GM18951 (cell line): ENCODE measurements around the gene ROCK1.

Experiments used
- POLR2A ChIP-seq: IDR thresholded peaks from 4 replicates; pipeline ENCODE4 v1.6.1; 2011; ENCODE audit warnings: mild to moderate bottlenecking; ENCODE audit not compliant: insufficient read length, insufficient read depth; ENCODE audit errors: extremely low read depth
- in situ Hi-C: fragments of 300-500 bp; cut with MboI; formaldehyde crosslinking; loops from one replicate; pipeline ENCODE4 v1.12.0; 2022; ENCODE audit warnings: low sequenced_read_pairs, mixed read lengths, inconsistent platforms; ENCODE audit not compliant: unreplicated experiment

The ROCK1 gene

GRCh38 chr18:21093133-21093532 lies 18.5 kb downstream of the ROCK1 start:
- no peak for TF ChIP-seq POLR2A
- in situ Hi-C loops, result no loop called here

DNA sequence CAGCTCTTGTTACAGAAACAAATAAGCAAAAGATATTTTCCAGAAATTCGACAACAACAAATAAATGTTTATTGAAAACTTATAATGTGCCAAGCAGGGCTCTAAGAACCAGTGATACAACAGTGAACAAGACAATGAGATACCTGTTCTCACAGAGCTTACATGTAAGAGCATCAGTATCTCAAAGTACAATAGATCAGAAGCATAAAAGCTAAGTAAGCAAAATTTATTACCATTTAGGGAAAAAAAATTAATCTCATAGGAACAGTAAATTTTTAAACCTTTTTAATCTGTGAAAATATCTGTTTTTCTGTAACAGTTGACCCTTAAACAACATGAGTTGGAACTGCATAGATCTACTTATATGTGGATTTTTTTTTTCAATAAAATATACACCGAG lies 20.9 kb downstream of the ROCK1 start:
- in situ Hi-C loops, result no loop called here

GRCh38 chr18:21085579-21086166 lies 25.9 kb downstream of the ROCK1 start:
- in situ Hi-C loops, result no loop called here
- no peak for TF ChIP-seq POLR2A

More for the DNA sequence above, 20.9 kb downstream of the ROCK1 start:
- no peak for TF ChIP-seq POLR2A

GRCh38 chr18:21084511-21085078 lies 27.0 kb downstream of the ROCK1 start:
- TF ChIP-seq POLR2A, result no peak
- in situ Hi-C loops, result no loop called here

DNA sequence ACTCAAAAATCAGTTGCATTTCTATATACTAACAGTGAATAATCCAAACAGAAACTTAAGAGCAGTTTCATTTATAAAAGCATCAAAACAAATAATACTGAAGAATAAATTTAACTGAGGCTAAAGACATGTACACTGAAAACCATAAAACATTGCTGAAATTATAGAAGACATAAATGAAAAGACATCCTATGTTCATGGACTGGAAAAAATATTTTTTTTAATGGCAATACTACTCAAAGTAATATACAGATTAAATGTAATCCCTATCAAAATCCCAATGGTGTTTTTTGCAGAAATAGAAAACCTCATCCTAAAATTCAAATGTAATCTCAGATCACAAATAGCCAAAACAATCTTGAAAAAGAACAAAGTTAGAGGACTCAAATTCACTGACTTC lies 28.6 kb downstream of the ROCK1 start:
- in situ Hi-C loops, result no loop called here
- no peak for TF ChIP-seq POLR2A

DNA sequence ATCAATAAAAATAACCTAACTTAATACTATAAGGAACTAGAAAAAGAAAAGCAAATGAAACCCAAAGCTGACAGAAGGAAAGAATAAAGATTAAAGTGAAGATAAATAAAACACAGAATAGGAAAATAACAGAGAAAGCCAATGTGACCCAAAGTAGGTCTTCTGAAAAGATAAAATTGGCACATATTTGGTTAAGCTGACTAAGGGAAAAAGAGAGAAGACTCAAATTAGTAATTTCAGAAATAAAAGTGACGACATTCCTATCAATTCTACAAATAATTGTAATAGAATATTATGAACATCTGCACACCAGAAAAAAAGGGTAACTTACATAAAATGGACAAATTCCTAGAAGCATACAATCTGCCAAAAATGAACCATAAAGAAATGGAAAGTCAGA lies 30.2 kb downstream of the ROCK1 start:
- no peak for TF ChIP-seq POLR2A
- in situ Hi-C loops, result no loop called here

DNA sequence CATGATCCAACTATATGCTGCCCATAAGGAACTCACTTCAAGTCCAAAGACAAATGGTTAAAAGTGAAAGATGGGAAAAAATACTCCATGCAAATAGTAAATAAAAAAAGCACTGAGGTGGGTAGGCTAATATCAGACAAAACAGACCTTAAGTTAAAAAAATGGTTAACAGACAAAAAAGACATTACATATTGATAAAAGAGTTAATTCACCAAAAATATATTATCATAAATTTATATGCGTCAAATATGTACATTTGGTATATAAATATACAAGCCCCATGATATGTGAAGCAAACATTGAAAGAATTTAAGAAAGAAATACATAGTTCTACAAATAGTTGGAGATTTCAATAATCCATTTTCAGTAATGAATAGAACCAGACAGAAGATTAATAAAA lies 31.0 kb downstream of the ROCK1 start:
- in situ Hi-C loops, result no loop called here
- TF ChIP-seq POLR2A, result no peak

- no peak for TF ChIP-seq POLR2A
- in situ Hi-C loops, result no loop called here
Observed at GRCh38 chr18:21074336-21075323, 37.0 kb downstream of the ROCK1 start.

DNA sequence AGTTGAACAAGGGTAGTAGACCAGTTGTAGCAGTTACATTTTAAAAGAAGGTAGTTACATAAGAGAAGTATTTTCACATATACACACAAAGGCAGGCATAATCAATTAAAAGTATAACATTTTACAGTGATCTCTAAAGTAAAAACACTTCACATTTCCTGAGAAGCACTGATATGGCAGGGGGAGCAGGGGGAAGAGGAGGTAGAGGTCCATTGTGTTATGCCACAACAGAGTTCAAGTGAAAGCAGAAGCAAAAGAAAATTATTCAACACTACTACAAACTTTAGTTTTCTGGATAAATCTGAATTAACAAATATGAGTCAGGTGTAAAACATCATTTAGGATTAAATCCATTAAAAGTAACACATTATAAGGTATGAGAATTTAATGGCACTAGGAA lies 38.4 kb downstream of the ROCK1 start:
- TF ChIP-seq POLR2A, result no peak
- in situ Hi-C loops, result no loop called here

- no peak for TF ChIP-seq POLR2A
- in situ Hi-C loops, result no loop called here
Observed at GRCh38 chr18:21071071-21071470, 40.5 kb downstream of the ROCK1 start.

GRCh38 chr18:21069468-21069867 lies 42.1 kb downstream of the ROCK1 start:
- in situ Hi-C loops, result no loop called here
- TF ChIP-seq POLR2A, result no peak

GRCh38 chr18:21064347-21064746 lies 47.3 kb downstream of the ROCK1 start:
- no peak for TF ChIP-seq POLR2A
- in situ Hi-C loops, result no loop called here

DNA sequence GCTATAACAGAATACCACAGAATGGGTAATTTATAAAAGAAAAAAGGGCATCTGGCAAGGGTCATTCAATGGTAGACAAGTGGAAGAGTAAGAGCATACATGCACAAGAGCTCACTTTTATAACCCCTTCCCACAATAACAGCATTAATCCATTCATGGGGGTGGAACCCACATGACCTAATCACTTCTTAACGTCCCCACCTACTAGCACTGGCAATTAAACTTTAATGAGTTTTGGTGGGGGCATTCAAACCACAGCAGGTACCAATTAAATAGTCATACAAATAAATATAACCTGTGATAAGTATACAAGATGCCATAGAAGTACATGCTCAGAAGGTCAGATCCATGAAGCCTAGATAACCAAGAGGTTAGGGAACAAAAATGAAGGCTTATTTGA lies 48.6 kb downstream of the ROCK1 start:
- TF ChIP-seq POLR2A, result no peak
- in situ Hi-C loops, result no loop called here

- TF ChIP-seq POLR2A, result no peak
- in situ Hi-C loops, result no loop called here
Observed at GRCh38 chr18:21057112-21057511, 54.5 kb downstream of the ROCK1 start.
